GM11168 (cell line): ENCODE results near the gene RNF148.
"Not testable (repeated sequence)": the region's sequence is repeated elsewhere in the genome, so short reads cannot be mapped to it uniquely, and the experiment has no call there.

Experiments
- in situ Hi-C: fragments of 300-500 bp; cut with MboI; formaldehyde crosslinking; loops from one replicate; pipeline ENCODE4 v1.12.0; 2022; ENCODE audit warnings: low sequenced_read_pairs; ENCODE audit not compliant: unreplicated experiment

Gene RNF148

GRCh38 chr7:122692769-122693309 lies 9.9 kb downstream of the RNF148 start:
- in situ Hi-C loops: no loop called here

GRCh38 chr7:122691569-122692235 lies 11.0 kb downstream of the RNF148 start:
- in situ Hi-C loops: no loop called here

- in situ Hi-C loops: no loop called here
These were observed 13.2 kb downstream of the RNF148 start for GRCh38 chr7:122689346-122690109.

- in situ Hi-C loops: no loop called here
These were observed 14.2 kb downstream of the RNF148 start for GRCh38 chr7:122688400-122688998.

GRCh38 chr7:122686360-122686878 lies 16.3 kb downstream of the RNF148 start:
- in situ Hi-C loops: no loop called here

GRCh38 chr7:122684504-122684903 lies 18.2 kb downstream of the RNF148 start:
- in situ Hi-C loops: no loop called here

GRCh38 chr7:122682815-122683550 lies 19.7 kb downstream of the RNF148 start:
- in situ Hi-C loops: no loop called here

GRCh38 chr7:122681186-122681585 lies 21.5 kb downstream of the RNF148 start:
- in situ Hi-C loops: not testable (repeated sequence)

GRCh38 chr7:122679813-122680212 lies 22.9 kb downstream of the RNF148 start:
- in situ Hi-C loops: no loop called here

GRCh38 chr7:122679269-122679709 lies 23.4 kb downstream of the RNF148 start:
- in situ Hi-C loops: not testable (repeated sequence)

- in situ Hi-C loops: no loop called here
These were observed 25.6 kb downstream of the RNF148 start for GRCh38 chr7:122677149-122677548.

- in situ Hi-C loops: no loop called here
These were observed 26.3 kb downstream of the RNF148 start for GRCh38 chr7:122676466-122676865.

GRCh38 chr7:122675621-122676020 lies 27.1 kb downstream of the RNF148 start:
- in situ Hi-C loops: no loop called here

GRCh38 chr7:122675011-122675410 lies 27.7 kb downstream of the RNF148 start:
- in situ Hi-C loops: no loop called here

GRCh38 chr7:122674502-122674901 lies 28.2 kb downstream of the RNF148 start:
- in situ Hi-C loops: no loop called here

GRCh38 chr7:122673951-122674350 lies 28.8 kb downstream of the RNF148 start:
- in situ Hi-C loops: no loop called here

- in situ Hi-C loops: no loop called here
These were observed 30.2 kb downstream of the RNF148 start for GRCh38 chr7:122672536-122672935.

- in situ Hi-C loops: no loop called here
These were observed 39.0 kb downstream of the RNF148 start for GRCh38 chr7:122663733-122664132.

GRCh38 chr7:122658856-122659255 lies 43.9 kb downstream of the RNF148 start:
- in situ Hi-C loops: no loop called here

- in situ Hi-C loops: no loop called here
These were observed 49.0 kb downstream of the RNF148 start for GRCh38 chr7:122653685-122654084.
